ENCODE results near the gene ARSG. TPM values are rescaled to one million over a fixed set of nuclear protein-coding genes. Genes with fewer than 3 reads are reported as not detected.
A peak's percentile ranks its signal among the peaks of the same experiment; 100 is the strongest.

The ARSG gene
- total and polyA plus RNA-seq, 10 of the 15 experiments (the other 5 are each of a cell fraction or from before 2014, with no cell fraction given): 2.9 to 13.5 (median 7.6) TPM

GRCh38 chr17:68458260-68459036 lies 167.2 kb downstream of the ARSG start (continued):
- TF ChIP-seq SP1 (IDR thresholded peaks at IDR 0.05; ENCODE audit: low read depth, low read length) (no peak), CHD2 (IDR thresholded peaks at IDR 0.05; ENCODE audit: borderline replicate concordance, low read depth, low read length) (peak; percentile 43; the same call in 1 of the 2 replicates)

DNA sequence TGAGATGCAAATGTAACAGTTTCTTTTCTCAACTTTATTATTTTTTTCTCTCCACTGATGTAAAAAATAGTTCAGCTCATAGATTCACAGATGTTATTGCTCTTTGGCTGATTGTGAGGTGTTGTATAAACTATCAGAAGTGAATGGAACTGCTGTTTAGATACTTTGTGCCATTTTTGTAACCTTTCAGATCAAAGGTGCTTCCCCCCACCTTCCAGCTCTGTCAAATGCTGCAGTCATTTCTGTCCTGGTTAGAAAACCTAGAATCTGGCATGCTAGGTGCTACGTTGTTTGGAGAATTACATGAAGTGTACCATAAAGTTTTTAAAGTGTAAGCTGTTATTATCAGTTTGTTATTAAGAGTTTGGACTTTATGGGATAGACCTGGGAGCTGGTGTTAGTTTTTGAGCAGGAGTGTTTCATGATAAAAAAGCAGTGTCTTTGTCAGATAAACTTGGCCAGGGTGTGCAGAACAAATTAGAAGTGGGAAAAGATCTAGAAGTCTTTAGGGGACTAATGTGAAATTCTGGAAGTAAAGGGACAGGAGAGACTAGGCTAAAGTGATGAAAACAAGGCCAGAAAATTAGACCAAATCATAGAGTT lies 167.8 kb downstream of the ARSG start:
- SMC1A ChIA-PET (ENCODE audit: uncharacterized antibody, unreplicated experiment): interaction anchor here (0.9 to 16.2 kb wide), 19 partner anchors 9 to 423 kb away, joined by 3 to 288 read pairs (median 8); partner anchors contain the start of genes AMZ2, KPNA2 and PRKAR1A
- FAIRE-seq (peak; percentile 86), ATAC-seq (peak; percentile 13), DNase-seq (ENCODE audit: low read depth, low spot score) (peak; percentile 60)
- in situ Hi-C loops (cut with MboI): loop anchor here (5.0 kb wide), 2 partner anchors 197 to 277 kb away; no protein-coding TSS in a partner anchor
- POLR2A ChIA-PET: interaction anchor here (0.5 to 5.6 kb wide), 12 partner anchors 9 to 739 kb away, joined by 3 to 55 read pairs (median 8); partner anchors contain the start of genes AMZ2, ARSG, PRKAR1A and SLC16A6
- 0% methylated on average over 1 of the region's 1 CpG for WGBS (ENCODE audit: insufficient coverage, insufficient replicate concordance, low lambda C conversion rate, missing lambda C conversion rate)
- Histone ChIP-seq H3K4me1 (ENCODE audit: control insufficient read depth, insufficient read depth, low read length) (peaks cover 39% of the 10 kb centered on the region), H2AFZ (ENCODE audit: control insufficient read depth, low read depth, low read length) (no peak overlapping the region), H3K4me3 (peak overlapping the region; percentile 20; the same call in 1 of the 2 replicates), H3K27me3 (replicated peaks in 1 of 2; ENCODE audit: control insufficient read depth in 2 of 2, insufficient read depth in 2 of 2, low read length in 1 of 2) (no peaks in the 10 kb centered on the region), H3K9me3 (replicated peaks; ENCODE audit: control insufficient read depth, insufficient read depth, low read length) (no peaks in the 10 kb centered on the region), H3K9ac (ENCODE audit: control insufficient read depth, insufficient read depth, low read length) (peak overlapping the region; percentile 25; the same call in 1 of the 2 replicates), H3K36me3 (ENCODE audit: control insufficient read depth in 2 of 2, insufficient read depth in 2 of 2, low read length in 1 of 2) (no peaks in the 10 kb centered on the region), H3K4me2 (ENCODE audit: control insufficient read depth, insufficient read depth) (peak overlapping the region; percentile 83), H4K20me1 (ENCODE audit: control insufficient read depth, insufficient read depth) (no peaks in the 10 kb centered on the region), H3K79me2 (ENCODE audit: control insufficient read depth, insufficient read depth, low read length) (peaks cover 8% of the 10 kb centered on the region; the same call in 1 of the 2 replicates), H3K27ac (ENCODE audit: control insufficient read depth, insufficient read depth) (peak overlapping the region; percentile 78)
- CTCF ChIA-PET: interaction anchor here (0.6 to 10.9 kb wide), 21 partner anchors 8 to 1092 kb away, joined by 3 to 222 read pairs (median 5); partner anchors contain the start of genes AMZ2 and SLC16A6
- no TSS peak for BruUV-seq (replicated peaks)
- intact Hi-C loops (cut with micrococcal nuclease; ENCODE audit: unreplicated experiment): no loop called here
- RAD21 ChIA-PET (ENCODE audit: unreplicated experiment): interaction anchor here (0.8 to 14.6 kb wide), 16 partner anchors 9 to 286 kb away, joined by 4 to 157 read pairs (median 10); partner anchors contain the start of genes AMZ2, ARSG, PRKAR1A and SLC16A6
- TF ChIP-seq EED (IDR thresholded peaks at IDR 0.05; ENCODE audit: low read depth) (no peak), NR2F1 (conservative IDR thresholded peaks at IDR 0.05) (peak; percentile 58; the same call in 1 of the 2 replicates), FOXM1 (IDR thresholded peaks at IDR 0.05; ENCODE audit: low read depth, low read length) (peak; percentile 45; the same call in 1 of the 2 replicates), CHD2 (IDR thresholded peaks at IDR 0.05; ENCODE audit: borderline replicate concordance, low read depth, low read length) (0 out of 2 replicates have a peak, but pooled peaks have one; percentile 25), CHD1 (IDR thresholded peaks at IDR 0.05; ENCODE audit: low read depth, low read length) (no peak), TARDBP (IDR thresholded peaks at IDR 0.05; ENCODE audit: borderline replicate concordance) (no peak), SRF (IDR thresholded peaks at IDR 0.05; ENCODE audit: low read depth in 2 of 2, low read length in 2 of 2) (no peak), SP1 (IDR thresholded peaks at IDR 0.05; ENCODE audit: low read depth, low read length) (no peak), BCL11A (IDR thresholded peaks at IDR 0.05; ENCODE audit: low read depth, low read length) (no peak), ZNF274 (IDR thresholded peaks at IDR 0.05; ENCODE audit: insufficient read depth, insufficient read length) (no peak), GATAD2B (conservative IDR thresholded peaks at IDR 0.05; ENCODE audit: low read depth) (no peak), RELA (IDR thresholded peaks at IDR 0.05; ENCODE audit: borderline replicate concordance, partially characterized antibody) (no peak), ASH2L (IDR thresholded peaks at IDR 0.05; ENCODE audit: borderline replicate concordance, low read depth) (0 out of 2 replicates have a peak, but pooled peaks have one; percentile 1), SREBF1 (IDR thresholded peaks at IDR 0.05; ENCODE audit: low read length) (no peak), NR2C2 (IDR thresholded peaks at IDR 0.05; ENCODE audit: borderline replicate concordance, control insufficient read depth, insufficient read length, low read depth) (no peak)
- TF ChIP-seq, protein P1, sequence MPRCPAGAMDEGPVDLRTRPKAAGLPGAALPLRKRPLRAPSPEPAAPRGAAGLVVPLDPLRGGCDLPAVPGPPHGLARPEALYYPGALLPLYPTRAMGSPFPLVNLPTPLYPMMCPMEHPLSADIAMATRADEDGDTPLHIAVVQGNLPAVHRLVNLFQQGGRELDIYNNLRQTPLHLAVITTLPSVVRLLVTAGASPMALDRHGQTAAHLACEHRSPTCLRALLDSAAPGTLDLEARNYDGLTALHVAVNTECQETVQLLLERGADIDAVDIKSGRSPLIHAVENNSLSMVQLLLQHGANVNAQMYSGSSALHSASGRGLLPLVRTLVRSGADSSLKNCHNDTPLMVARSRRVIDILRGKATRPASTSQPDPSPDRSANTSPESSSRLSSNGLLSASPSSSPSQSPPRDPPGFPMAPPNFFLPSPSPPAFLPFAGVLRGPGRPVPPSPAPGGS (IDR thresholded peaks at IDR 0.05; ENCODE audit: borderline replicate concordance, insufficient read depth, low read depth, low read length, poor library complexity, severe bottlenecking): no peak
